NB4 (cell line): ENCODE measurements around the gene SP100.
"Not testable (repeated sequence)": the region's sequence is repeated elsewhere in the genome, so short reads cannot be mapped to it uniquely, and the experiment has no call there.

Experiments used
- DNase-seq: peaks from one replicate; pipeline ENCODE4 v3.0.0; 2010; ENCODE audit warnings: low read depth
- H3K4me3 ChIP-seq: one replicate; pipeline ENCODE4 v1.5.1; 2011; ENCODE audit warnings: mild to moderate bottlenecking, low read depth, low read length, moderate library complexity
- CTCF ChIP-seq: IDR thresholded peaks from one replicate; pipeline ENCODE4 v1.5.1; 2012; ENCODE audit warnings: low read depth, low read length
- MAX ChIP-seq: IDR thresholded peaks from 2 replicates; pipeline ENCODE4 v1.6.1; 2011; ENCODE audit warnings: low read depth, low read length
- MYC ChIP-seq: IDR thresholded peaks from 2 replicates; pipeline ENCODE4 v1.6.1; 2011; ENCODE audit warnings: low read depth, low read length
- POLR2A ChIP-seq: IDR thresholded peaks from 2 replicates; pipeline ENCODE4 v1.6.1; 2011; ENCODE audit warnings: mild to moderate bottlenecking; ENCODE audit not compliant: insufficient read length; ENCODE audit errors: extremely low read depth

SP100 gene

GRCh38 chr2:230400454-230400853 is 15.5 kb upstream of the SP100 start:
- no peak for TF ChIP-seq MYC
- no peak for TF ChIP-seq POLR2A
- no peak for TF ChIP-seq MAX
- no peak overlapping the region for H3K4me3 ChIP-seq
- no peak for DNase-seq

GRCh38 chr2:230401026-230401425 is 15.0 kb upstream of the SP100 start:
- DNase-seq, H3K4me3 ChIP-seq: not testable (repeated sequence)

- TF ChIP-seq MYC = no peak
- TF ChIP-seq MAX = no peak
- no peak for TF ChIP-seq CTCF
- TF ChIP-seq POLR2A = no peak
Observed at GRCh38 chr2:230403746-230404145, 12.3 kb upstream of the SP100 start.

GRCh38 chr2:230405824-230406223 is 10.2 kb upstream of the SP100 start:
- no peak for DNase-seq
- no peak overlapping the region for H3K4me3 ChIP-seq
- TF ChIP-seq MYC (no peak), POLR2A (no peak), MAX (no peak), CTCF (no peak)

More at GRCh38 chr2:230403746-230404145, 12.3 kb upstream of the SP100 start:
- DNase-seq = no peak
- no peak overlapping the region for H3K4me3 ChIP-seq

- no peak for DNase-seq
- no peak for TF ChIP-seq POLR2A
- TF ChIP-seq MYC = no peak
- TF ChIP-seq CTCF = no peak
- TF ChIP-seq MAX = no peak
- no peak overlapping the region for H3K4me3 ChIP-seq
Observed at GRCh38 chr2:230408244-230408842, 7.7 kb upstream of the SP100 start.

- not testable (repeated sequence) for DNase-seq, H3K4me3 ChIP-seq
Observed at GRCh38 chr2:230409316-230409715, 6.7 kb upstream of the SP100 start.

GRCh38 chr2:230410263-230410662 is 5.7 kb upstream of the SP100 start:
- H3K4me3 ChIP-seq = no peak overlapping the region
- TF ChIP-seq MYC (no peak), MAX (no peak), POLR2A (no peak)

GRCh38 chr2:230410861-230411569 is 5.0 kb upstream of the SP100 start:
- TF ChIP-seq POLR2A (no peak), MYC (no peak), CTCF (no peak), MAX (no peak)
- H3K4me3 ChIP-seq = peak overlapping the region; percentile 91
- DNase-seq = no peak

More at GRCh38 chr2:230410263-230410662, 5.7 kb upstream of the SP100 start:
- DNase-seq = no peak
